ENCODE measurements around the gene FFAR2.

DNA sequence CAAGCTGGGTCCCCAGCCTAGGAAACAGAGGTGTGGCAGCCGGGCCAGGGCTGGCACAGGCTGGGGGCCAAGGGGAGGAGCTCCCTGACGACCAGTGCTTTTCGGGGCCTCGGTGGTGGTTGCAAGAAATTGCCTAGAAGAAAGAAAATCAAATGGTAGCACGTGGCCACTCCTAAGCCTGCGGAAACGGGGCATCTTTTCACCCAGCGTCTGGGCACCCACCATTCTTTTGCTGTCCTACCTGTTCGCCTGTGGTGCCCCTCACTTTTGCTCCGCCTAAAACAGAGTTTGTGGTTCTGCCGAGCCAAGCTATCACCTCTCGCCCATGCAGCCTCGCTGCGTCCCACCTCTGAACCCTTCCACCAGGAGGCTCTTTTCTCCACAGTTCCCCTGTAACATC, 49.3 kb downstream of the FFAR2 start:
- TF ChIP-seq, protein P1, sequence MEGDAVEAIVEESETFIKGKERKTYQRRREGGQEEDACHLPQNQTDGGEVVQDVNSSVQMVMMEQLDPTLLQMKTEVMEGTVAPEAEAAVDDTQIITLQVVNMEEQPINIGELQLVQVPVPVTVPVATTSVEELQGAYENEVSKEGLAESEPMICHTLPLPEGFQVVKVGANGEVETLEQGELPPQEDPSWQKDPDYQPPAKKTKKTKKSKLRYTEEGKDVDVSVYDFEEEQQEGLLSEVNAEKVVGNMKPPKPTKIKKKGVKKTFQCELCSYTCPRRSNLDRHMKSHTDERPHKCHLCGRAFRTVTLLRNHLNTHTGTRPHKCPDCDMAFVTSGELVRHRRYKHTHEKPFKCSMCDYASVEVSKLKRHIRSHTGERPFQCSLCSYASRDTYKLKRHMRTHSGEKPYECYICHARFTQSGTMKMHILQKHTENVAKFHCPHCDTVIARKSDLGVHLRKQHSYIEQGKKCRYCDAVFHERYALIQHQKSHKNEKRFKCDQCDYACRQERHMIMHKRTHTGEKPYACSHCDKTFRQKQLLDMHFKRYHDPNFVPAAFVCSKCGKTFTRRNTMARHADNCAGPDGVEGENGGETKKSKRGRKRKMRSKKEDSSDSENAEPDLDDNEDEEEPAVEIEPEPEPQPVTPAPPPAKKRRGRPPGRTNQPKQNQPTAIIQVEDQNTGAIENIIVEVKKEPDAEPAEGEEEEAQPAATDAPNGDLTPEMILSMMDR (IDR thresholded peaks at IDR 0.05) = no peak
- TF ChIP-seq POLR2A (IDR thresholded peaks at IDR 0.05) = no peak

Measured in breast epithelium (tissue), 3 donors.